ENCODE results near the gene MBNL1. TPM values are rescaled to one million over a fixed set of nuclear protein-coding genes. Genes with fewer than 3 reads are reported as not detected.

The MBNL1 gene
- total RNA-seq, 1 donor = 545 TPM

DNA sequence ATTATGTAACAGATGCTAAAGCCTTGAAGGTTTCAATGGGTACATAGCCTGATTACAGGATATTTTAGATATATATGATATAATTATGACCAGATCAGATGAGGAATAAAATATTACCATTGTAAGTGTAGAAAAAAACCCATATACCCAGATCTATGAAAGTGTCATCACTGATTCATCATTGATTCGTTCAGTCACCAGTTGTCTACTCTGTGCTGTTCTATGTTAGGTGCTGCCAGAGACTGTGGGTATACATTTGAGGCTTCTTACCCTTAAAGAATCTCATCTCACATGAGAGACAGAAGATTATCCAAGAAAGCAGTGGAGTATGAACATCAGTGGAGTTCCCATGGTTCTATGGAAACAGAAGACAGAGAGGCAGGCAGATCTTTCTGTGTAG lies 92.2 kb downstream of the MBNL1 start:
- H3K36me3 ChIP-seq (ENCODE audit: insufficient read depth, low read length) = no peaks in the 10 kb centered on the region
- peaks cover 65% of the 10 kb centered on the region for H4K20me1 ChIP-seq (ENCODE audit: insufficient read depth, low read length)
- no peak overlapping the region for H3K4me2 ChIP-seq (ENCODE audit: insufficient read depth, low read length)
- no peaks in the 10 kb centered on the region for H3K9me3 ChIP-seq (ENCODE audit: low read depth, low read length)
- peaks cover 38% of the 10 kb centered on the region for H3K4me1 ChIP-seq (ENCODE audit: insufficient read depth, low read length)
- H3K27ac ChIP-seq (ENCODE audit: low read depth, low read length) = no peak overlapping the region
- peaks cover 95% of the 10 kb centered on the region for H3K79me2 ChIP-seq (ENCODE audit: insufficient read depth, low read length)
- H3K27me3 ChIP-seq (ENCODE audit: insufficient read depth, low read length) = no peaks in the 10 kb centered on the region
- H3K4me3 ChIP-seq (ENCODE audit: insufficient read depth, low read length) = no peak overlapping the region
- H2AFZ ChIP-seq (ENCODE audit: low read length) = no peak overlapping the region
- DNase-seq (ENCODE audit: insufficient read length, low spot score, missing footprints) = no peak
- TF ChIP-seq CTCF (IDR thresholded peaks at IDR 0.05; ENCODE audit: extremely low read depth, low read depth, low read length) = no peak

GRCh38 chr3:152362086-152362485 lies 93.4 kb downstream of the MBNL1 start:
- peaks cover 37% of the 10 kb centered on the region for H3K4me1 ChIP-seq (ENCODE audit: insufficient read depth, low read length)
- DNase-seq (ENCODE audit: insufficient read length, low spot score, missing footprints) = no peak
- H3K4me2 ChIP-seq (ENCODE audit: insufficient read depth, low read length) = no peak overlapping the region
- H3K27ac ChIP-seq (ENCODE audit: low read depth, low read length) = no peak overlapping the region
- H3K27me3 ChIP-seq (ENCODE audit: insufficient read depth, low read length) = no peaks in the 10 kb centered on the region
- H4K20me1 ChIP-seq (ENCODE audit: insufficient read depth, low read length) = peaks cover 60% of the 10 kb centered on the region
- H3K36me3 ChIP-seq (ENCODE audit: insufficient read depth, low read length) = no peaks in the 10 kb centered on the region
- H2AFZ ChIP-seq (ENCODE audit: low read length) = no peak overlapping the region
- no peaks in the 10 kb centered on the region for H3K9me3 ChIP-seq (ENCODE audit: low read depth, low read length)
- no peak for TF ChIP-seq CTCF (IDR thresholded peaks at IDR 0.05; ENCODE audit: extremely low read depth, low read depth, low read length)
- no peak overlapping the region for H3K4me3 ChIP-seq (ENCODE audit: insufficient read depth, low read length)
- peaks cover 95% of the 10 kb centered on the region for H3K79me2 ChIP-seq (ENCODE audit: insufficient read depth, low read length)

- H3K4me2 ChIP-seq (ENCODE audit: insufficient read depth, low read length) = no peak overlapping the region
- no peaks in the 10 kb centered on the region for H3K9me3 ChIP-seq (ENCODE audit: low read depth, low read length)
- peaks cover 20% of the 10 kb centered on the region for H3K4me1 ChIP-seq (ENCODE audit: insufficient read depth, low read length)
- no peak for TF ChIP-seq CTCF (IDR thresholded peaks at IDR 0.05; ENCODE audit: extremely low read depth, low read depth, low read length)
- H3K27me3 ChIP-seq (ENCODE audit: insufficient read depth, low read length) = no peaks in the 10 kb centered on the region
- H4K20me1 ChIP-seq (ENCODE audit: insufficient read depth, low read length) = peaks cover 47% of the 10 kb centered on the region
- H3K27ac ChIP-seq (ENCODE audit: low read depth, low read length) = no peak overlapping the region
- no peaks in the 10 kb centered on the region for H3K36me3 ChIP-seq (ENCODE audit: insufficient read depth, low read length)
- no peak for DNase-seq (ENCODE audit: insufficient read length, low spot score, missing footprints)
- no peak overlapping the region for H3K4me3 ChIP-seq (ENCODE audit: insufficient read depth, low read length)
- H3K79me2 ChIP-seq (ENCODE audit: insufficient read depth, low read length) = peaks cover 97% of the 10 kb centered on the region
- no peak overlapping the region for H2AFZ ChIP-seq (ENCODE audit: low read length)
These were observed 95.5 kb downstream of the MBNL1 start for GRCh38 chr3:152364237-152364636.

- Histone ChIP-seq H3K27me3 (ENCODE audit: insufficient read depth, low read length) (no peaks in the 10 kb centered on the region), H3K4me3 (ENCODE audit: insufficient read depth, low read length) (no peak overlapping the region), H3K4me1 (ENCODE audit: insufficient read depth, low read length) (peaks cover 11% of the 10 kb centered on the region), H3K27ac (ENCODE audit: low read depth, low read length) (no peak overlapping the region), H3K79me2 (ENCODE audit: insufficient read depth, low read length) (peaks cover 97% of the 10 kb centered on the region), H2AFZ (ENCODE audit: low read length) (no peak overlapping the region), H3K4me2 (ENCODE audit: insufficient read depth, low read length) (no peak overlapping the region), H4K20me1 (ENCODE audit: insufficient read depth, low read length) (peaks cover 40% of the 10 kb centered on the region), H3K36me3 (ENCODE audit: insufficient read depth, low read length) (no peaks in the 10 kb centered on the region), H3K9me3 (ENCODE audit: low read depth, low read length) (no peaks in the 10 kb centered on the region)
- no peak for TF ChIP-seq CTCF (IDR thresholded peaks at IDR 0.05; ENCODE audit: extremely low read depth, low read depth, low read length)
- no peak for DNase-seq (ENCODE audit: insufficient read length, low spot score, missing footprints)
These were observed 96.4 kb downstream of the MBNL1 start for GRCh38 chr3:152365126-152365525.
